Heart right ventricle (tissue), 16 donors: ENCODE data around the gene CNTN2. TPM values are rescaled to one million over a fixed set of nuclear protein-coding genes. Genes with fewer than 3 reads are reported as not detected.

Experiments
- ATAC-seq, 8 donors: fragments of 200-7000 bp; cut with Tn5 transposase; one replicate each; pipeline ENCODE4 v1.9.1; 2020; ENCODE audit warnings: mild to moderate bottlenecking in 8 of 8, moderate library complexity in 8 of 8, moderate number of reproducible peaks in 1 of 8
- DNase-seq, 2 donors: peaks; one replicate each; pipeline ENCODE4 v3.0.0-alpha.2; 2020
- H3K27ac ChIP-seq, 10 donors: fragments of 200-600 bp; sonication (generic) in 2 of 10; one replicate each; pipeline versions ENCODE4 v1.5.0 to v1.8.0; 2020 to 2022; ENCODE audit warnings: mild to moderate bottlenecking in 3 of 10
- H3K27me3 ChIP-seq, 7 donors: fragments of 200-600 bp; one replicate each; pipeline ENCODE4 v1.8.0; 2021 to 2022; ENCODE audit warnings: mild to moderate bottlenecking in 2 of 7
- H3K36me3 ChIP-seq, 9 donors: fragments of 200-600 bp; sonication (generic) in 1 of 9; one replicate each; pipeline versions ENCODE4 v1.5.0 to v1.8.0; 2020 to 2022; ENCODE audit warnings: mild to moderate bottlenecking in 2 of 9
- H3K4me1 ChIP-seq, 9 donors: fragments of 200-600 bp; sonication (generic) in 1 of 9; one replicate each; pipeline versions ENCODE4 v1.5.0 to v1.8.0; 2020 to 2022; ENCODE audit warnings: mild to moderate bottlenecking in 4 of 9
- H3K4me3 ChIP-seq, 10 donors: fragments of 200-600 bp; sonication (generic) in 2 of 10; one replicate each; pipeline versions ENCODE4 v1.5.0 to v1.8.0; 2020 to 2022; ENCODE audit warnings: mild to moderate bottlenecking in 7 of 10, moderate library complexity in 2 of 10
- H3K9me3 ChIP-seq, 11 donors: fragments of 200-600 bp in 10 of 11; sonication (generic) in 2 of 11; one replicate each; pipeline versions ENCODE4 v1.5.0 to v1.8.0; 2013 to 2022; ENCODE audit warnings: mild to moderate bottlenecking in 2 of 11, control low read depth in 1 of 11, moderate library complexity in 1 of 11
- CTCF ChIP-seq, 9 donors: fragments of 200-600 bp; sonication (generic) in 2 of 9; IDR thresholded peaks; one replicate each; pipeline versions ENCODE4 v1.5.0 to v1.8.0; 2021 to 2022; ENCODE audit warnings: antibody characterized with exemption in 9 of 9, mild to moderate bottlenecking in 5 of 9, moderate library complexity in 1 of 9
- WGBS, 2 donors: extraction: QIAGEN DNeasy Blood & Tissue Kit; methylation state at CpG; one replicate each; pipeline ENCODE4 v1.1.7; 2013; ENCODE audit warnings: inconsistent platforms in 1 of 2; 5-methylcytosine and 5-hydroxymethylcytosine counted together
- intact Hi-C, 10 donors: fragments of 100-400 bp; cut with DNase I; formaldehyde crosslinking; loops; one replicate each; pipeline versions ENCODE4 v1.11.1 to v1.14.2; 2022
- polyA plus RNA-seq, 2 donors: library from polyadenylated mRNA; stranded (reverse); fragments of 200-250 nt; gene quantifications; one replicate each; pipeline ENCODE4 v1.2.3, GENCODE V29; 2013
- total RNA-seq, 10 donors: library from RNA; stranded (reverse); fragmentation: NEBNext Ultra II Directional in 3 of 10; extraction: Animal tissue kit (Norgen Biotek cat#: 25700) in 3 of 10; gene quantifications; one replicate each; pipeline versions ENCODE4 v1.2.1 to v1.2.4, GENCODE V29; 2021 to 2023
- donor health status: Arrhythmogenic right ventricular cardiomyopathy.
- donor health status: ischemic (EF 13 %, LVEDD 7.1; RV severe dilation, severe dysfunction).
- donor health status: healthy with polysubstance abuse.
- donor health status: DM: no; HTN: yes; CAD: no.
- donor health status: DM: no; HTN: no; CAD: no.
- donor health status: ischemic (EF 25% LVEDD 6.9; RV normal size, moderate dysfunction).
- donor health status: ischemic (EF 25% LVEDD 5.7; RV mildly dilated, moderate dysfunction).
- donor health status: healthy.
- donor health status: DM: yes; HTN: yes; CAD: no.
- donor health status: Ischemic cardiomyopathy.
- donor health status: ischemic (EF 35%, LVEDD 5.7; RV mildly dilated, moderate dysfunction).
- donor health status: nonischemic (EF 11% LVEDD 7.7; RV severe dilation, severe dysfunction).
- donor health status: DM: yes; HTN: yes; CAD: no.
- donor health status: PGD.
- donor health status: ischemic (EF 29% LVEDD 5.4; RV normal size, mild dysfunction).
- donor health status: nonischemic (EF 23%, LVEDD 6.1; RV moderate dilation, normal function).

CNTN2 gene
- total and polyA plus RNA-seq, 12 donors = 0.04 to 0.73 (median 0.25) TPM; not detected in 3

GRCh38 chr1:205062895-205063294 is 19.9 kb downstream of the CNTN2 start:
- H3K9me3 ChIP-seq = no peaks in the 10 kb centered on the region
- peaks cover 0 to 7% (median 4%) of the 10 kb centered on the region in 9 donors for H3K4me1 ChIP-seq
- no peak overlapping the region for H3K27ac ChIP-seq
- no peak overlapping the region for H3K4me3 ChIP-seq
- intact Hi-C loops = loop anchor here in 6 of 10 donors (2.0 to 5.0 kb wide), 5 partner anchors 71 to 256 kb away; no protein-coding TSS in a partner anchor
- no peaks in the 10 kb centered on the region for H3K36me3 ChIP-seq
- WGBS, 2 donors = 92% methylated on average over 3 of the region's 3 CpGs
- no peak for TF ChIP-seq CTCF (IDR thresholded peaks at IDR 0.05)
- ATAC-seq (no peak), DNase-seq (no peak)
- no peaks in the 10 kb centered on the region for H3K27me3 ChIP-seq

- ATAC-seq (no peak), DNase-seq (no peak)
- no peak for TF ChIP-seq CTCF (IDR thresholded peaks at IDR 0.05)
- Histone ChIP-seq H3K27ac (no peak overlapping the region), H3K9me3 (no peaks in the 10 kb centered on the region), H3K4me3 (no peak overlapping the region), H3K4me1 (peaks cover 0 to 10% (median 4%) of the 10 kb centered on the region in 9 donors), H3K36me3 (no peaks in the 10 kb centered on the region), H3K27me3 (no peaks in the 10 kb centered on the region)
- WGBS, 2 donors = 84 to 86% methylated on average over 11 of the region's 11 CpGs
- intact Hi-C loops = loop anchor here in 6 of 10 donors (5.0 kb wide), 4 partner anchors 72 to 257 kb away; no protein-coding TSS in a partner anchor
Observed at GRCh38 chr1:205064301-205064700, 21.3 kb downstream of the CNTN2 start.

- no peaks in the 10 kb centered on the region for H3K27me3 ChIP-seq
- DNase-seq (no peak), ATAC-seq (no peak)
- no peak for TF ChIP-seq CTCF (IDR thresholded peaks at IDR 0.05)
- intact Hi-C loops = loop anchor here in 6 of 10 donors (5.0 kb wide), 4 partner anchors 73 to 258 kb away; no protein-coding TSS in a partner anchor
- H3K27ac ChIP-seq = no peak overlapping the region
- no peak overlapping the region for H3K4me3 ChIP-seq
- 92 to 93% methylated on average over 9 of the region's 9 CpGs for WGBS, 2 donors
- no peaks in the 10 kb centered on the region for H3K36me3 ChIP-seq
- H3K4me1 ChIP-seq = peaks cover 0 to 10% (median 4%) of the 10 kb centered on the region in 9 donors
- no peaks in the 10 kb centered on the region for H3K9me3 ChIP-seq
Observed at GRCh38 chr1:205064741-205065316, 21.8 kb downstream of the CNTN2 start.

GRCh38 chr1:205065666-205066065 is 22.7 kb downstream of the CNTN2 start:
- DNase-seq (no peak), ATAC-seq (no peak)
- H3K4me3 ChIP-seq = no peak overlapping the region
- no peak overlapping the region for H3K27ac ChIP-seq
- H3K36me3 ChIP-seq = no peaks in the 10 kb centered on the region
- no peaks in the 10 kb centered on the region for H3K27me3 ChIP-seq
- intact Hi-C loops = no loop called here
- peaks cover 0 to 10% (median 4%) of the 10 kb centered on the region in 9 donors for H3K4me1 ChIP-seq
- no peak for TF ChIP-seq CTCF (IDR thresholded peaks at IDR 0.05)
- 86 to 90% methylated on average over 14 of the region's 14 CpGs for WGBS, 2 donors
- H3K9me3 ChIP-seq = no peaks in the 10 kb centered on the region
